Measurements from ENCODE around the gene ZSWIM7. TPM values are rescaled to one million over a fixed set of nuclear protein-coding genes. Genes with fewer than 3 reads are reported as not detected.

ZSWIM7 gene
- total RNA-seq, 1 experiment from 2014 or later, result 37.8 TPM

DNA sequence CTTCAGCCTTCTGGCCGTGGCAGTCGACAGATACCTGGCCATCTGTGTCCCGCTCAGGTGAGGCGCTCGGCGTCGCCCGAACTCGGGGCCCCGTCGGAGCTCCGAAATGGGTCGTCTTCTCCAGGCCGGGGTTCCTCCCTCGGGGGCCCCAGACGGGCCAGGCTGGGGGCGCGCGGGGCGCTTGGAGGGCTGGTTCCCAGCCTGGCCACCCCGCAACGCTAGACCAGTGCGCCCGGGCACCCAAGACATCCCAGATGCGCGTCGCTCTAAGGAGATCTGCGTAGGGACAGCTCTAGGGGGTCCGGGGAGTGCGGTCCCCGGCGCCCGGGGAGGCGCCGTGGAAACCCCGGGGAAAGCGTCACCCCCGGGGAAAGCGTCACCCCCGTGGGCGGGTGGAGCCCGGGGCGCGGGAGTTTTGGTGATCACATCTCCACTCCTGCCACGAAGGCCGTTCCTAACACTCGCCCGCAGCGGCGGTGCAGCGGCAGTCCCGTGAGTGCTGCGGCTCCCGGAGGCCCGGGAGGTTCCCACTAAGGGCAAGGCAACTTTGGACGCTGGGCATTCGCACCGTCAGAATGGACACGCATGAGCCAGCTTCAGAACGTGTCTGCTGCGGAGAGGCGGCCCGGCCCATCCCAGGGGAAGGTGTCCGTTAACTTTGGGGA, 53.8 kb downstream of the ZSWIM7 start:
- Histone ChIP-seq H2BK20ac (ENCODE audit: low read depth, low read length, poor library complexity, severe bottlenecking) (no peak overlapping the region), H4K8ac (replicated peaks; ENCODE audit: insufficient read length, low read depth, low read length) (no peak overlapping the region), H3K23ac (ENCODE audit: insufficient read length, low read depth, low read length) (no peak overlapping the region), H4K91ac (ENCODE audit: insufficient read length, low read depth, low read length) (no peak overlapping the region), H3K9ac (ENCODE audit: extremely low read depth, insufficient read length, low read length) (peak overlapping the region; percentile 1), H3K4me1 (ENCODE audit: insufficient read depth, low read length) (no peaks in the 10 kb centered on the region), H3K14ac (ENCODE audit: insufficient read depth, low read length) (peak overlapping the region; percentile 26; the same call in 1 of the 2 replicates), H2BK5ac (ENCODE audit: insufficient read length, low read length) (no peak overlapping the region), H3K4ac (ENCODE audit: low read depth, low read length) (no peak overlapping the region), H2BK15ac (ENCODE audit: low read depth, low read length) (no peak overlapping the region), H2BK120ac (ENCODE audit: low read depth, low read length, poor library complexity, severe bottlenecking) (no peak overlapping the region), H3K18ac (ENCODE audit: insufficient read length, low read depth, low read length) (peak overlapping the region; percentile 15), H3T11ph (ENCODE audit: low read length) (no peak overlapping the region), H3K27me3 (ENCODE audit: insufficient read depth, low read length) (peaks cover 15% of the 10 kb centered on the region; the same call in 1 of the 2 replicates), H4K20me1 (ENCODE audit: control insufficient read depth, insufficient read depth, insufficient read length) (no peaks in the 10 kb centered on the region), H2BK12ac (ENCODE audit: insufficient read length, low read depth, low read length) (no peak overlapping the region), H3K4me2 (ENCODE audit: insufficient read depth, insufficient read length, low read length) (peak overlapping the region; percentile 27), H3K9me3 (ENCODE audit: control insufficient read depth, low read depth, low read length) (no peaks in the 10 kb centered on the region), H3K79me2 (ENCODE audit: insufficient read depth, low read length) (no peaks in the 10 kb centered on the region), H3K23me2 (ENCODE audit: insufficient read length, low read depth, low read length, poor library complexity, severe bottlenecking) (peaks cover 15% of the 10 kb centered on the region), H3K79me1 (ENCODE audit: insufficient read depth, low read depth, low read length, poor library complexity, severe bottlenecking) (no peaks in the 10 kb centered on the region), H3K56ac (ENCODE audit: insufficient read length, low read depth, low read length) (no peak overlapping the region), H4K5ac (ENCODE audit: insufficient read length, low read depth, low read length) (no peak overlapping the region), H3K27ac (ENCODE audit: insufficient read length, low read depth, low read length) (no peak overlapping the region), H2AFZ (ENCODE audit: low read length) (no peak overlapping the region), H2AK5ac (ENCODE audit: insufficient read length, low read length) (no peak overlapping the region)
- H3K27ac Mint-ChIP-seq, result no peak overlapping the region
- no CpG with 5 or more reads among the region's 64 CpGs for WGBS (ENCODE audit: extremely low coverage, insufficient read length, low lambda C conversion rate)
- peaks cover 0 to 6% of the 10 kb centered on the region in 2 experiments; a peak in 4 of 5 replicates for H3K9me3 Mint-ChIP-seq
- peaks cover 13% of the 10 kb centered on the region in 2 experiments; a peak in 3 of 4 replicates for H3K4me1 Mint-ChIP-seq
- H3K4me3 Mint-ChIP-seq, result peak overlapping the region; percentile 65 to 84
- H3K27me3 Mint-ChIP-seq (ENCODE audit: low read depth), result peaks cover 53% of the 10 kb centered on the region
- TF ChIP-seq CTCF (conservative IDR thresholded peaks at IDR 0.05), result no peak
- no peak for DNase-seq
- no peaks in the 10 kb centered on the region; a peak in 2 of 7 replicates for H3K36me3 Mint-ChIP-seq (ENCODE audit: insufficient read depth in 1 of 3, low read depth in 3 of 3)
